ENCODE measurements around the gene MDM4. TPM values are rescaled to one million over a fixed set of nuclear protein-coding genes. Genes with fewer than 3 reads are reported as not detected.
"Not testable (repeated sequence)": the region's sequence is repeated elsewhere in the genome, so short reads cannot be mapped to it uniquely, and the experiment has no call there.

Gene MDM4
- total RNA-seq, 1 experiment from 2014 or later, result 174 TPM

DNA sequence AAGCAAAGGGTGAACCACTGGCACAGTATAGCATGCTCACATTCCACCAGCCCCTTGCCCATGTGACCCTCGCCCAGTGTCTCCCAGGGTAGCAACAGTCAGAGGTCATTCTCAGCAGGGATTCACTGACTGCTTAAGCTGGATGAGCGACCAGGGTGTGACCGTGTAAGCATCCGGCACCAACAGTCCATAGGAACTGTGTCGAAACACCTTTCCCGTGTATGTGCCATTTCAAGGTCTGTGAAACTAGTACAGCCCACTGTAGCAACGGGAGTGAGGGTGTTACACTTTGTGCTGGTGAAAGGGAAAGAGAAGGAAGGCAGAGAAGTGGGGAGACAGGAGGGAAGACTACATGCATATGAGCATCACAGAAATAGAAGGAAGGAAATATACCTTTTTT, 32.4 kb upstream of the MDM4 start:
- intact Hi-C loops (cut with micrococcal nuclease), result no loop called here
- TF ChIP-seq, protein P1, sequence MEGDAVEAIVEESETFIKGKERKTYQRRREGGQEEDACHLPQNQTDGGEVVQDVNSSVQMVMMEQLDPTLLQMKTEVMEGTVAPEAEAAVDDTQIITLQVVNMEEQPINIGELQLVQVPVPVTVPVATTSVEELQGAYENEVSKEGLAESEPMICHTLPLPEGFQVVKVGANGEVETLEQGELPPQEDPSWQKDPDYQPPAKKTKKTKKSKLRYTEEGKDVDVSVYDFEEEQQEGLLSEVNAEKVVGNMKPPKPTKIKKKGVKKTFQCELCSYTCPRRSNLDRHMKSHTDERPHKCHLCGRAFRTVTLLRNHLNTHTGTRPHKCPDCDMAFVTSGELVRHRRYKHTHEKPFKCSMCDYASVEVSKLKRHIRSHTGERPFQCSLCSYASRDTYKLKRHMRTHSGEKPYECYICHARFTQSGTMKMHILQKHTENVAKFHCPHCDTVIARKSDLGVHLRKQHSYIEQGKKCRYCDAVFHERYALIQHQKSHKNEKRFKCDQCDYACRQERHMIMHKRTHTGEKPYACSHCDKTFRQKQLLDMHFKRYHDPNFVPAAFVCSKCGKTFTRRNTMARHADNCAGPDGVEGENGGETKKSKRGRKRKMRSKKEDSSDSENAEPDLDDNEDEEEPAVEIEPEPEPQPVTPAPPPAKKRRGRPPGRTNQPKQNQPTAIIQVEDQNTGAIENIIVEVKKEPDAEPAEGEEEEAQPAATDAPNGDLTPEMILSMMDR (IDR thresholded peaks at IDR 0.05; ENCODE audit: unreplicated experiment), result no peak
- no TSS peak for BruUV-seq (replicated peaks)
- H3K27me3 Mint-ChIP-seq (ENCODE audit: insufficient read depth, unreplicated experiment), result peaks cover 8% of the 10 kb centered on the region
- ChIA-PET POLR2A (interaction anchor here (0.9 to 2.0 kb wide), 3 partner anchors 9 to 23 kb away, joined by 3 to 7 read pairs (median 5); partner anchors contain the start of gene PIK3C2B), CTCF (interaction anchor here (0.6 to 2.7 kb wide), 5 partner anchors 10 to 462 kb away, joined by 3 to 19 read pairs (median 4); partner anchors contain the start of gene PIK3C2B)
- H3K4me1 Mint-ChIP-seq (ENCODE audit: insufficient read depth, unreplicated experiment), result peaks cover 11% of the 10 kb centered on the region
- H3K9me3 Mint-ChIP-seq (ENCODE audit: unreplicated experiment), result no peaks in the 10 kb centered on the region
- peak; percentile 47 for DNase-seq (ENCODE audit: unreplicated experiment)
- no peak overlapping the region for H3K4me3 Mint-ChIP-seq (ENCODE audit: unreplicated experiment)
- H3K36me3 Mint-ChIP-seq (ENCODE audit: insufficient read depth, unreplicated experiment), result no peaks in the 10 kb centered on the region
- no peak overlapping the region for H3K27ac Mint-ChIP-seq (ENCODE audit: low read depth, unreplicated experiment)

DNA sequence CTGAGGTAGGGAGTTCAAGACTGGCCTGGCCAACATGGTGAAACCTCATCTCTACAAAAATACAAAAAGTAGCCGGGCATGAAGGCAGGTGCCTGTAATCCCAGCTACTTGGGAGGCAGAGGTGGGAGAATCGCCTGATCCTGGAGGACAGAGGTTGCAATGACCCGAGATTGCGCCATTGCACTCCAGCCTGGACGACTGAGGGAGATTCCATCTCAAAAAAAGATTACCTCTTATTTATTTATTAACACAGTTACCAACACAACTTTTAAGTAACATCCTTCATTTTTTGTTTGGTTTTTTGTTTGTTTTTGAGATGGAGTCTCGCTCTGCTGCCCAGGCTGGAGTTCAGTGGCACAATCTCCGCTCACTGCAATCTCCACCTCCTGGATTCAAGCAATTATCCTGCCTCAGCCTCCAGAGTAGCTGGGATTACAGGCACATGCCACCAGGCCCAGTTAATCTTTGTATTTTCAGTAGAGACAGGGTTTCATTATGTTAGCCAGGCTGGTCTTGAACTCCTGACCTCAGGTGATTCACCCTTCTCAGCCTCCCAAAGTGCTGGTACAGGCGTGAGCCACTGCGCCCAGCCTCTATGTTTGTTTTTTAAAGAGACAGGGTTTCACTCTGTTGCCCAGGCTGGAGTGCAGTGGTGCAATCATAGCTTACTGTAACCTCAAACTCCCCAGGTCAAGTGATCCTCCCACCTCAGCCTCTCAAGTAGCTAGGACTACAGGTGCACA, 29.5 kb upstream of the MDM4 start:
- intact Hi-C loops (cut with micrococcal nuclease); BruUV-seq (replicated peaks); DNase-seq (ENCODE audit: unreplicated experiment); H3K36me3 Mint-ChIP-seq (ENCODE audit: insufficient read depth, unreplicated experiment); H3K9me3 Mint-ChIP-seq (ENCODE audit: unreplicated experiment); H3K27ac Mint-ChIP-seq (ENCODE audit: low read depth, unreplicated experiment); H3K4me1 Mint-ChIP-seq (ENCODE audit: insufficient read depth, unreplicated experiment); H3K4me3 Mint-ChIP-seq (ENCODE audit: unreplicated experiment): not testable (repeated sequence)
- ChIA-PET POLR2A (interaction anchor here (0.6 to 1.6 kb wide), 8 partner anchors 7 to 781 kb away, joined by 3 to 5 read pairs (median 4); no protein-coding TSS in a partner anchor), CTCF (interaction anchor here (0.6 to 2.5 kb wide), 7 partner anchors 17 to 305 kb away, joined by 3 to 18 read pairs (median 3); no protein-coding TSS in a partner anchor)
- peaks cover 22% of the 10 kb centered on the region for H3K27me3 Mint-ChIP-seq (ENCODE audit: insufficient read depth, unreplicated experiment)

DNA sequence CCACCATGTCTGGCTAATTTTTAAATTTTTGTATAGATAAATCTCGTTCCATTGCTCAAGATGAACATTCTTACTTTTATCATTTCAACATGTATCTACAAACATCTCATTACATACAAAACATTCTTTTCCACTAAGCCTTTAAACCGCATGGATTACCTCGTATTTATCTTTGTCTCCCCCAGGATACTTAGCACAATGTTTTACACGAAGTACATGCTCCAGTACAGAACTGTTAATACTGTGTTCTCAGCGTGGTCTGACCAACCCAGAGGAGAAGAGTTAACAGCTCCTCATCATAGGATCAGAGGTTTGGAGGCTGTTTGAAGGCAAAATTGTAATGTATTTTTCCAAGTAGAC, 29.0 kb upstream of the MDM4 start:
- Mint-ChIP-seq H3K36me3 (ENCODE audit: insufficient read depth, unreplicated experiment) (no peaks in the 10 kb centered on the region), H3K9me3 (ENCODE audit: unreplicated experiment) (no peaks in the 10 kb centered on the region), H3K4me3 (ENCODE audit: unreplicated experiment) (no peak overlapping the region), H3K27ac (ENCODE audit: low read depth, unreplicated experiment) (no peak overlapping the region), H3K4me1 (ENCODE audit: insufficient read depth, unreplicated experiment) (peaks cover 10% of the 10 kb centered on the region), H3K27me3 (ENCODE audit: insufficient read depth, unreplicated experiment) (peaks cover 28% of the 10 kb centered on the region)
- no peak for DNase-seq (ENCODE audit: unreplicated experiment)
- intact Hi-C loops (cut with micrococcal nuclease), result no loop called here
- ChIA-PET POLR2A (interaction anchor here (0.6 to 1.6 kb wide), 7 partner anchors 8 to 781 kb away, joined by 3 to 5 read pairs (median 3); no protein-coding TSS in a partner anchor), CTCF (interaction anchor here (1.1 to 2.5 kb wide), 4 partner anchors 16 to 123 kb away, joined by 4 to 18 read pairs (median 8); no protein-coding TSS in a partner anchor)
- TF ChIP-seq, protein P1 (IDR thresholded peaks at IDR 0.05; ENCODE audit: unreplicated experiment), result no peak
- no TSS peak for BruUV-seq (replicated peaks)

DNA sequence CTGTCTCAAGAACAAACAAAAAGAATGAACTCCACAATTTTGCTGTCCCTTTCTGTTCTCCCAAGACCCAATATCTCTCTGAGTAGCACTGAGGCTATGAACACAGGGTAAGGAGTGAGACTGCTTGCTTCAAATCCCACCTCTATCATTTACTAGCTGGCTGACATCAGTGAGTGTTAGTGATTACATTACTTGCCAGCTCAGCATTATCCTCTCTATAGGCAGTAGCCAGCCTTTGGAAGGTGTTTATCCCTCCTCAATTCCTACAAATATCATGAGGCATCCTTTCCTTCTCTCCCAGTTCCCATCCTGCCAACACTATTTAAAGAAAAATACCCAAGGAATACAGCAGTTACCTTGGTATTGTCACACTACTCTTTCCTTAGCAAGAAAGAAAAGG, 24.6 kb upstream of the MDM4 start:
- no TSS peak for BruUV-seq (replicated peaks)
- Mint-ChIP-seq H3K9me3 (ENCODE audit: unreplicated experiment) (no peaks in the 10 kb centered on the region), H3K27ac (ENCODE audit: low read depth, unreplicated experiment) (no peak overlapping the region), H3K36me3 (ENCODE audit: insufficient read depth, unreplicated experiment) (no peaks in the 10 kb centered on the region), H3K4me3 (ENCODE audit: unreplicated experiment) (no peak overlapping the region), H3K27me3 (ENCODE audit: insufficient read depth, unreplicated experiment) (peaks cover 40% of the 10 kb centered on the region), H3K4me1 (ENCODE audit: insufficient read depth, unreplicated experiment) (peaks cover 26% of the 10 kb centered on the region)
- TF ChIP-seq, protein P1 (IDR thresholded peaks at IDR 0.05; ENCODE audit: unreplicated experiment), result no peak
- no peak for DNase-seq (ENCODE audit: unreplicated experiment)
- ChIA-PET POLR2A (interaction anchor here (1.3 to 11.8 kb wide), 7 partner anchors 16 to 83 kb away, joined by 5 to 253 read pairs (median 82); partner anchors contain the start of gene PPP1R15B), CTCF (interaction anchor here (0.7 to 20.9 kb wide), 6 partner anchors 13 to 1002 kb away, joined by 5 to 1125 read pairs (median 33); no protein-coding TSS in a partner anchor)
- intact Hi-C loops (cut with micrococcal nuclease), result no loop called here
